ENCODE data around the gene RNU1-4.
"Not testable (repeated sequence)": the region's sequence is repeated elsewhere in the genome, so short reads cannot be mapped to it uniquely, and the experiment has no call there.

Gene RNU1-4

DNA sequence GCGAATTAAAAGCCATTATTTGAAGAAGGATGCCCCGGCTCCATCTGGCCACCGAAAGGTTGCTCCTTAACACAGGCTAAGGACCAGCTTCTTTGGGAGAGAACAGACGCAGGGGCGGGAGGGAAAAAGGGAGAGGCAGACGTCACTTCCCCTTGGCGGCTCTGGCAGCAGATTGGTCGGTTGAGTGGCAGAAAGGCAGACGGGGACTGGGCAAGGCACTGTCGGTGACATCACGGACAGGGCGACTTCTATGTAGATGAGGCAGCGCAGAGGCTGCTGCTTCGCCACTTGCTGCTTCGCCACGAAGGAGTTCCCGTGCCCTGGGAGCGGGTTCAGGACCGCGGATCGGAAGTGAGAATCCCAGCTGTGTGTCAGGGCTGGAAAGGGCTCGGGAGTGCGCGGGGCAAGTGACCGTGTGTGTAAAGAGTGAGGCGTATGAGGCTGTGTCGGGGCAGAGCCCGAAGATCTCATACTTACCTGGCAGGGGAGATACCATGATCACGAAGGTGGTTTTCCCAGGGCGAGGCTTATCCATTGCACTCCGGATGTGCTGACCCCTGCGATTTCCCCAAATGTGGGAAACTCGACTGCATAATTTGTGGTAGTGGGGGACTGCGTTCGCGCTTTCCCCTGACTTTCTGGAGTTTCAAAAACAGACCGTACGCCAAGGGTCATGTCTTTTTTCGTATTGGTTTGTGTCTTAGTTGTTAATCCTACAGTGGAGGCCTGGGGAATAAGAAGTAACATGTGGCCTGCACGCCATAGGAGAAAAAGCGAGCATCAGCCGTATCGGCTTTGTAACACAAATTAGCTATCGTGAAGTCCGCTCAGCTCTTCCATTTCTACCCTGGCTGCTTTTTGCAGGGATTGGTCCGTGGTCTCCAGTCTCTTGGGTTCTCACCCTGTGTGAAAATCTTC lies at the start of gene RNU1-4:
RNU1-4 (plus strand) TSS at position 470 of the 918 bp plus-strand sequence.
- DNase-seq (ENCODE audit: low spot score): not testable (repeated sequence)

DNA sequence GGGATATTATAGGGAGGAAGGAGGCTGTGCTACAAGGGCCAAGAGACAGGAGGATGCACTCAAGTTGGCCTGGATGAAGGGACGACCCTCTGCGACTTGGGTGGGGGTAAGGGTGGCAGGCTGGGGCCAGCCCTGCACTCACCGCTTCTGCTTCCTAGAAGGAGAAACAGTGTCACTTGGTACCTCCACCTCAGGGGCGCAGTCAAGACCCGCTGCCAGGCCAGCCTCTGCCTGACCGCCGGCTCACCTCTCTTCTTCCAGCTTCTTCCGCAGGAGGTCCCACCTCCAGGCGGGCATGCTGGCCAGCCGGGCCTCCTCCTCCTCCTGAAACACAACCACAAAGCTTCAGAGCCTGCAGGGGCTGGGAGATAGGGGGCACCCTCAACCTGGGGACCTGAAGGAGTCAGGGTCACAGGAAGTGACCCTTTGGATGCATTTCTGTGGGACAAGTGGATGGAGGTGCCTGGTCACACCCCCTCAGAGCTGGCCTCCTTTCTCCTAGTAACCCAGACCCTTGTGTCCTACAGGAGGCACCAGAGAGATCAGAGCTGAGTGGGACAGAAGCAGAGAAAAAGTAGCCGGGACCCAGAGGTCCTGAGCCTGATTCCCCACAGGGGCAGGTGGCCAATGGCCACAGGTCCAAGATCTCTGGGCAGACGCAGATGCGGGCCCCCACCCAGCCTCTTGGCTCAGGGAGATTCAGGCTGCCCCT lies 49.2 kb upstream of the RNU1-4 start:
- not testable (repeated sequence) for DNase-seq (ENCODE audit: low spot score)

DNA sequence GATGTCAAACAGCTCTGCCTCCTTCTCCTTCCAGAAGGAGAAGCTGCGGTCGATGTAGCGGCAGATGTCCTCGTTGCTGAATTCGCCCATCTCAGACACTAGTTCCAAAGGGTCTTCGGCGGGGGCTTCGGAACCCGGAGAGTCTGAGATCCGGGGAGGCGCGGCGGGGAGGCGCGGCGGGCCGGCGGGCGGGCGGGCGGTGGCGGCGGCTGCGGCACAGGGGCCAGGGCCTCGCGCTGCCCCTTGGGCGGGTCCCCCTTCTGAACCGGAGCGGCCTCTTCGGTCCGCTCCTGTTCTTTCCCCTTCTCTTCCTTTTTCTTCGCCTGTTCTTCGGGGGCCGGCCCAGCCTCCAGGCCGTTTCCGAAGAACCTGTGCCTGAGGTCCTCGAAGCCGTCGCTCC lies 48.0 kb upstream of the RNU1-4 start:
- DNase-seq (ENCODE audit: low spot score): not testable (repeated sequence)

DNA sequence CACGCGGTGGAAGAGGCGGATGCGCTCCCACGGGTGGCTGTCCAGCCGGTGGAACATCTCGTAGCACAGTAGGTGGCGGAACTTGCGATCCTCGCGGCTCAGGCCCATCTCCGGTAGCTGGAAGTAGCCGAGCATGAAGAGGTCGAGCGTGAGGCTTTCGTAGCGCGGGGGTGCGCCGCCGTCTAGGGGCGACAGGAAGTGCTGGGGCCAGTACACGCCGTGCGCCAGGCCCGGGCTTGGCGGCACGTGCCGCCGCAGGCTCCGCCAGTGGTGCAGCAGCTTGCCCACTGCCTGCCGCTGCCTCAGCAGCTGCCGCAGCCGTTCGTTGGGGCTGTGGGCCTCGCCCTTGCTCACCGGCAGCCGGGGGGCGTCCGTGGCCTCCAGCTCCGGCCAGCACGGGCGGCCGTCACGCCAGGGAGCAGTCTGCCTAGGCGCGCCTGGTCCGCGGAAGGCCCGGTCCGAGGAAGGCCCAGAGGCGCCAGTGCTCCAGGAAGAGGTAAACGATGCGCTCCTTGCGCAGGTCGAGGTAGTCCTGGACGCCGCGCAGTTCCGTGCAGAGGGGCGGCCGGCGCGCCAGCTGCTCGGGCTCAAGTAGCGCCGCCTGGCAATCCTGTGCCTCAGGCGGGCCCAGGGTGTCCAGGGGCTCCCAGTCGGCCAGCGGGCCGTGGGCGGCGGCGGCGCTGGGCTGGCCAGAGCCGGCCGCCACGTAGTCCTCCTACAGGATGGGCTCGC lies 47.4 kb upstream of the RNU1-4 start:
- DNase-seq (ENCODE audit: low spot score): not testable (repeated sequence)

DNA sequence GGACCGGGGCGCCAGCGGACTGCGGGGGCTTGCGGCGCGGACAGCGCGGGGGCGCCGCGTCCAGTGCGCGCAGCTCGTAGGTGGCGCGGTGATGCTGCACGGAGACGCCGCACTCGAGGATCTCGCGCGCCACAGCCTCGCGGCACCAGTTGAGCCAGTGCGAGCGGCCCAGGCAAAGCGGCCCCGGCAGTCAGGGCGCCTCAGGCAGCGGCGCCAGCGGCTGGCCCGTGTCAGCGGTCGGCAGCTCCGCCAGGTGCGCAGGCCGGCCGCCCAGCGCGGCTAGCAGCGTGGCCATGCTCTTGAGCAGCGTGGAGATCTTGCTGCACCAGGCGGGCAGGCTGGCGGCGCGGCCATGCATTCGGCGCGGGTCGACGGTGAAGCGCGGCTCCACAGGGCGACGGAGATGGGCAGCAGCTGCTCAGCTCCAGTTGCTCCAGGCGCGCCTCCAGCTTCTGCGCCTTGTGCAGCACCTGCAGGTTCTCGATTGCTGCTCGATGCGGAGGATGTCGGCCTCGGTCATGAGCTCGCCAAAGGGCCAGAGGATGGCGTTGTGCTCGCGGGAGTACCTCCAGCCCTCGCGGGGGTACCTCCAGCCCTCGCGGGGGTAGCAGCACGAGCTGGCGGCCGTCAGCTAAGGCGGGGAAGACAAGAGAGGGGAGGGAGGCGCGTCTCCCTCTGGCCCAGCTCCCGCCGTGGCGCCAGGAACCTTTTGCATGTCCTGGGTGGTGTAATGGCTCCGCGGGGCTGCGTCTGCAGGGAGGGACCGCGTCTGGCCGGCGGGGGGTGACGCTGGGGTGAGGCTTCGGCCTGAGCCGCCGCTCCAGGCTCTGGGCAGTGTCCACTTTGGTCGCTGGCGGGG lies 46.6 kb upstream of the RNU1-4 start:
- DNase-seq (ENCODE audit: low spot score): not testable (repeated sequence)

DNA sequence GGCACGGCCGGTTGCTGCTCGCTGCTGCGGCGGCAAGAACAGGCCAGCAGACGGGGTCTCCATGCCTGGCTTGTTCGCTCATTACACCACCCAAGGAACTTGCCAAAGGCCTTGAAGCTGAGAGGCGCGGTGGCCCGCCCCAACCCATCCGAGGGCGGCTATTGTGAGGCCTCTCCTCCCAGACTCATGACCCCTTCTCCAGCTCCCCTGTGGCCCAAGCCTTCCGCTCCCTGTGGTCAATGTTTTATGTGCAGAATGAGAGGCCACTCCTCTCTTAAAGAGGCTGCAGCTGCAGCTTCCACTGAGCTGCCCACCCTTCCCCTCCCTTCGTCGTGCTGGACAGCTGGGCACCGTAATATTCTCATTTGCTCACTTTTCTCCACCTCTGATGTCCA lies 46.0 kb upstream of the RNU1-4 start:
- DNase-seq (ENCODE audit: low spot score): not testable (repeated sequence)

DNA sequence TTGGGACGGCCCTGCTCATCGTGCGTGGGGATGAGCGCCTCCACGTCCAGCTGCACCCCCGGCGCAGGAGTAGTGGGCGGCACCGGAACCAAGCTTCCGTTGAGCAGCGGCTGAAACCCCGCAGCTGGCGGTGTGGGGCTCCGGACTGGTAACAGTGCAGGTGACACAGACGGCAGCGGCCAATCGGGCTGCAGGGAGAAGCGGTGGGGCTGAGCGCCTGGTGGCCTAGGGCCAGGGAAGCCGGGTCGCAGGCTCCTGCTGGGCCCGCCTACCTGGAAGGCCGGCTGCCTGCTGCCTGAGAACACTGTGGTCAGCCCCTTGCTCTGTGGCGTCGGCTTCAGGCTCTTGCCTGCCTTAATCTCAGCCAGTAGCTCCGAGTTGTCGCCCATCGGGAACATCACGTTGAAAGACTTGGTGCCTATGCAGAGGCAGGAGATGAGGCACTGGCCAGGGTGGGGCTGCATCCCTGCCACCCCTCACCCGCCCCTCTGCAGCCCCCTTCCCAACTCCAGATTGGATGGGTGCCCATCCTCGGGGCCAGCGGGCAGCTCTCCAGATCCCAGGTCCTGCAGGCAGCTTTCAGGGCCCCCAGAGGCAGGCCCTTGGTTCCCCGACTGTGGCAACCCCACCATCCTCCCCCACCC lies 43.7 kb upstream of the RNU1-4 start:
- not testable (repeated sequence) for DNase-seq (ENCODE audit: low spot score)

DNA sequence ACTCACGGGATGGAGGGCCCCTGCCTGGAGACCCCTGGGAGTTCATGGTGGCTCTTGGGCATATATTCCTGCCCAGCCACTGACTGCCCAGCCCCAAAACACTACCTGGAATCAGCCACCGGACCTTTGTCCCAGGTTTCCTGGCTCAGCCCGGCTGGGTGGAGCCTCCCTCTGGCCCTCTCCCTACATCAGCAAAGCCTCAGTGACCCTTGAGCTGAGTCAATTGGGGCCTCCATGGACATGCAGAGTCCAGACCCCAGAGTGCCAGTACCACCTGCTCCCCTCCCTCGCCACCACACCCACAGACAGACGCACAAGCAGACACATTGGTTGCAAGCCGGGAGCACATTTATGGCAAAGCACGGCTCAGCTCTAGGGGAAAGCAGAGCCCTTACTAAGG lies 43.2 kb upstream of the RNU1-4 start:
- DNase-seq (ENCODE audit: low spot score): not testable (repeated sequence)

DNA sequence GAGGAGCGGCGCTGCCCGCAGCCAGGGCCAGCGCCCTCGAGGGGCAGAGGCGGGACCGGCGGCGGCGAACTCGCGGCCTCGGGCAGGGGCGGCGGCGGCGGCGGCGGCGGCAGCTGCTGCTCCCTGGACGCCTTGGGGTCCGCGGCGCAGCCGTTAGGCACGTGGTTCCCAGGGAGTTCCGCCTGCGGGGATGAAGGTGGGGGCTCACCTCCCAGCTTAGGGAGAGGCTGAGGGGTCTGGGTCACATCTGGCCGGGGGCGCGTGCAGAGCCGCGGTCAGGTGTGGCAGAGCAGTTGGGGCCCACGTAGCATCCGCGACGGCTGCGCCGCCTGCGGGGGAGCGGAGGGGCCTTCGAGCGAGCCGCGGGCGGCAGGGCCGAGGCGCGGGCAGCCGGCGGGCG lies 40.9 kb upstream of the RNU1-4 start:
- DNase-seq (ENCODE audit: low spot score): not testable (repeated sequence)

DNA sequence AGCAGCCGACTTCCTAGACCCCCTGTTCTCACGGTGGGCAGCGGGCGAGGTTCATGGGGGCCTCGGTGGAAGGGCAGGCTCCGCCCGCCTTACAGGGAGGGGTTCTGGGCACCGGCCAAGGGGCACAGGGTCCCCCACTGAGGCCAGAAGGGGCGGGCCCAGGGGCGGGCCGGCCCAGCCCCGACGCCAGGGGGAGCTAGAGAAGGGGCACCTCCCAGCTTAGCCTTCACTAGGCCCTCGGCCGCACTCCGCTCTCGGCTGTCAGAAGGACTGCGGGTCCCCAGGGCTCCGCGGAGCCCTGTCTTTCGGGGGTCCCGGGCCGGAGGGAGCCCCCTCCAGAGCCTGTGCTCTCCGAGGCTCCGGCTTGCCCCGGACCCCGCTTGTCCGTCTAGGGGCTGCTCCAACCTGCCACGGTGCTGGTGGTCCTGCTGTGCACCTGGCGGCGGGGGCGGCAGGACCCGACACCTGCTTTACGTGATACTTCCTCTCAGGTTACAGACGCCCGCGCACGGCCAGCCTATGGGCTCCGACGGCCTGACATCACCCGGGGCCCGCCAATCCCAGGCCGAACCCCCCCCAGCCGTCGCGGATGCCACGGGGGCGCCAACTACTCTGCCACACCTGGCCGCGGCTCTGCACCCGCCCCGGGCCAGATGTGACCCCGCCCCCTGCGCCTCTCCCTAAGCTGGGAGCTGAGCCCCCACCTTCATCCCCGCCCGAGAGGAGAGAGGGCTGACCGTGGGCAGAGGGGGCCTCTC lies 40.0 kb upstream of the RNU1-4 start:
- not testable (repeated sequence) for DNase-seq (ENCODE audit: low spot score)

DNA sequence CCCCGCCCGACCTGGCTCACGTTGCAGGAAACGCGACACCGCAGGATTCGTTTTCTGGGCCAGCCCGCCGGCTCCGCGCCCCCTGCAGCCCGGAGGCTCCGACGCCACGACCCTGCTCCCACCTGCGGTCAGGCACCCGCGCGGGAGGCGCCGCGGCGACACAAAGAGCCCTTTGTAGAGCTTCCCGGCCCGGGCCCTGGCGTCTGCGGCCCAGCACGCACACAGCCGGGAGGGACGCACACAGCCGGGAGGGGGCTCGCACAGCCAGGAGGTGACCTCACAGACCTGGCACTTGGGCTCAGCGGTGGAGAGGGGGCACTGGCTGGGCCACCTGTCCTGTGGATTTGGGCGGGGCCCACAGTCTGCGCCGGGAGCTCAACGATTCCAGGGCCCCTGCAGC lies 39.1 kb upstream of the RNU1-4 start:
- DNase-seq (ENCODE audit: low spot score): not testable (repeated sequence)

DNA sequence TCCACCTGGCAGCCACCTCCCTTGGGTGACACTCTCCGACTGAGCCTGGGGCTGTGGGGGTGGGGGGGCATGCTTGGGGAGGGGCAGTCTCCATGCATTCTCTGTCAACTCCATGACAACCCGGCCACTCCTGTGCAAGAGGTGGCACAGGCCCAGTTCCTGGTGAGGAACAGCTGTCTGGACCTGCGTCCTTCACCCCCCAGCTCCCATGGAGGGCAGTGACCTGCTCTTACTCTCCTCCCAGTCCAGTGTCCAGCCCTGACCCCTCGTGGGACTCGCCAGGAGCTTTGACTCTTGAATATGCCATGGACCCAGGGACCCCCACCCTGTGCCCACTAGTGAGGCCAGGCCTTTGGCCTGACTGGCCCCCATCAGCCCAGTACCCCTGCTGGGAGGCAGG lies 38.0 kb upstream of the RNU1-4 start:
- not testable (repeated sequence) for DNase-seq (ENCODE audit: low spot score)

DNA sequence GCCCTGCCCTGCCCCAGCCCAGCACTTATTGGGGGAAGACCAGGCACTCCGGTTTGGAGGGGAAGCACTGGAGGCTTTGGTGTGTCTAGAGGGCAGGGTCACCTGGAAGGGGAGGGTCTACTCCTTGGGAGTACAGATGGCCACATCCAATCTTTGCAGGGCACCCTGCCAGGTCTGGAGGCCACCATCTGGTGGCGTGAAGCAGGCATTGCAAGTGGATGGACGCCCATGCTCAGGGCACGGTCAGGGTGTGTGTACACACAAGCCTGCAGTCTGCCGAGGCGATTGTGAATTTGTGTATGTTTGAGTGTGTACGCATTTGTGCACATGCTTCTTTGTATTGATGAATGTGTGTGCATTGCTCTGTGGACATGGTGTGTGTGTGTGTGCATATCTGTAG lies 37.2 kb upstream of the RNU1-4 start:
- DNase-seq (ENCODE audit: low spot score): not testable (repeated sequence)

DNA sequence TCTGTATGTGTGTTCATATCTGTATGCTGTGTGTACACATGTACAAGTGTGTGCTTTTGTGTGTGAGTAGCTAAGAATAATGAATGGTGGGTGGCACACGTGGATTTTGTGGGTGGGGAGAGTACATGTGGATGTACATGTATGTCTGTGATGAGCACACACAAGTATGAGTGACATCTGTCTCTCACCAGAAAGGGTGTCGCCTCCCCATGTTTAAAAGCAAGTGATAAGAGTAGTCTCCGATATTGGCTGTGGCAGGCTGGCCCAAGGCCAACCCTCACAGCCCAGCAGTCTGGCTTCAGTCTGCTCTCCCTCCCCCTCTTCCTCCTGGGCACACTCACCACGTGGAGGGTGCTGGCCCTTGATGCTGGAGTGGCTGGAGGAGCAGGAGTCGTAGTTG lies 36.7 kb upstream of the RNU1-4 start:
- not testable (repeated sequence) for DNase-seq (ENCODE audit: low spot score)

DNA sequence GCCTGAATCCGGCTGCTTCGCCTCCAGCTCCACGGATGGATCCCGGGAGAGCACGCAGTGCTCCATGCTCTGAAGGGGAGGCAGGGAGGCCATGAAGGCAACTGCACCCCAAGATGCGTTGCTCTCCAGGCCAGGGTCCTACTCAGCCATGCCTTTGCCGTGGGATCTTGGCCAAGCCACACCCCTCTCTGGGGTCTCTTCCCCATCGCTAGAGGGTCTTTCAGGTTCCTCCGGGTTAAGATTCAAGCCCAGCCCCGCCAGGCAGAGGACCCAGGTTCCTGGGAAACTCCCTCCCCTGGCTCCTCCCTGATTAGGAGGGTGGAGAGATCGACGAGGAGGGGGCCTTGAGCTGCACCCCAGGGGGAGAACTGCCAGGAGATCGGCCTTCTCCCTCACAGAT lies 36.2 kb upstream of the RNU1-4 start:
- not testable (repeated sequence) for DNase-seq (ENCODE audit: low spot score)

DNA sequence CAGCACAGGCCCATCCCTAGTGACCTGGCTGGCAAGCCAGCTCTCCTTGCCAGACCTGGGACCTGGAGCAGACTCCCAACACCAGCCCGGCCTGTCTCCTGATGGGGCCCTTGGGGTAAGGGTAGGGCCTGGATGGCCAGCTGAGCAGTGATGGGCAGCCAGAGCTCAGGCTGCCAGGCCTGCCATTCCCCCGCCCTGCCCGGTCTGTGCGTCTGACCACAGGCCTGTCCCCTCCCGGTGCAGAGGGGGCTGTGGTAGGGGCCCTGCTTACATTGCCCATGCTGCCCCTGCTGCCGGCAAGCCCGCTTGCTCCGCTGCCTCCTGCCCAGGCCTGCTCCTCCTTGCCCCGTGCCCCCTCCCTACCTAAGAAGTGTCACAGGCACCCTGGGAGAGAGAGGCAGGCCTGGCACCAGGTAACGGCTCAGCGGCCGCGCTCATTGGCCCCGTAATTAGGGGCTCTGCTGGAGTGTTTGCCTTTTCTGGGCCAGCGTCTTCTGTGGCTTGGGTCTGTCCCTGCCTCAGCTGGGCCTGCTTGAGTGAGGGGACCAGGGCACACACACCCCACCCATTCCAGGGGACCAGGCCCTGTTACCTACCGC lies 35.7 kb upstream of the RNU1-4 start:
- not testable (repeated sequence) for DNase-seq (ENCODE audit: low spot score)

DNA sequence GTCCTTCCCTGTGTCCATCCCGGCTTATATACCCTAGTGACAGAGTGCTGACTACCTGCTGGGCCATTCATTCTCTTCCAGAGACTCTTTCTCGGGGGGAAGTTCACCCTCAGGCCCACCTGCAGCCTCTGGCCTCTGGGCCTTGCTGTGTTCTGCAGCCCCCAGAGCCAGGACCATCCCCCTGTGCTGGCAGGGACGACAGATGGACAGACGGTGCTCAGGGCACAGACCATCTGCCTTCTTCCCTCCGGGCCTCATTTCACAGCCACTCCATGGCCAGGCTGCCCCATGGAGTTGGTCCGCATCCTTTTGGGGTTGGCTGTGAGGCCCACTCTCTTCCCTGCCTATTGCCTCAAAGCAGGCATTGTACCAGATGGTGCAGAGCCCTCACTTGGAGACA lies 34.0 kb upstream of the RNU1-4 start:
- not testable (repeated sequence) for DNase-seq (ENCODE audit: low spot score)

DNA sequence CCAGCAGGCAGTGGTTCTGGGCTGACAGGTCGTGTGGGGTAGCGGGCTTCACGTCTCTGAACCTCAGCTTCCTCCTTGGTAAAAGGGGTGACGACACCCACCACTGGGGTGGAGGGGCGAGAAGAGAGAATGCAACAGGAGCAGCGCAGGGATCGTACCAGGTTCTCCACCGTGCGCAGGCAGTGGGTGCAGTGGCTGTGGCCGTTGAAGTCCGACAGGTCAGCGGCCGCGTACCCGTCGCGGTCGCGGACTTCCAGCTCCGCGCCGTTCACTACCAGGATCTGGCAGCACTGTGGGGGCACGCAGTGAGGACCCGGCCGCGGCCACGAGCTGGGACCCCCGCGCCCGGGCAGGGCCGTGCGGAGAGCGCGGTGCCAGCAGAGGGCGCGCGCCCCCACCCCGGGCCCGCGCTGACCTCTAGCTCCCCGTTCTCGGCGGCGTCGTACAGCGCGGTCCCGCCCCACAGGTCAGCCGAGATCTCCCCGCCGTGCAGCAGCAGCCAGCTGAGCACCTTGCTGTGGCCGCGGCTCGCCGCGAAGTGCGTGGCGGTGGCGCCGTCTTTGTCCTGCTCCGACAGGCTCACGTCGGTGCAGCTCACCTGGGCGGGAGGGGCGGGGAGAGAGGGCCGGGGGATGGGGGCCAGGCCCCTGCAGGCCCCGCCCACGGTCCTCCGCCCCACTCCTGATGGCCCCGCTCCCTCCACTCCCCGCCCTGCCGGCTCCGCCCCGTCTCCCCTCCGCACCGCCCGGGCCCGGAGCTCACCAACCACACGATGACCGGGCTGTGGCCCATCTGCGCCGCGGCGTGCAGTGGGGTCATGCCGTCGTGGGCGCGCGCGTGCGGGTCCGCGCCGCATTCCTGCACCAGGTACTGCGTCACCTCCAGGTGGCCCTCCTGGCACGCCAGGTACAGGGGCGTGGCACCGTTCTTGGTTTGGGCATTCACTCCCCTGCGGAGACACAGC lies 32.9 kb upstream of the RNU1-4 start:
- DNase-seq (ENCODE audit: low spot score): not testable (repeated sequence)

Data from kidney capillary endothelial cell (primary cell).